A673 (cell line): ENCODE measurements around the gene ZMAT3.

Experiments used
- CTCF ChIP-seq: fragments of 300-800, 200-600 bp; sonication (generic); conservative IDR thresholded peaks from 2 replicates; pipeline ENCODE4 v1.5.1; 2017; ENCODE audit warnings: low read depth, mild to moderate bottlenecking, antibody characterized with exemption, low read length, moderate library complexity, mixed read lengths
- EZH2 ChIP-seq: fragments of 200-600 bp; sonication (generic); IDR thresholded peaks from 2 replicates; pipeline ENCODE4 v1.6.1; 2017; ENCODE audit warnings: borderline replicate concordance, low read depth, mild to moderate bottlenecking, mixed read lengths, antibody characterized with exemption, low read length; ENCODE audit not compliant: poor library complexity, severe bottlenecking

GRCh38 chr3:179037351-179037750 lies 34.3 kb downstream of the ZMAT3 start:
- TF ChIP-seq CTCF (no peak), EZH2 (no peak)
